MCF 10A (cell line): ENCODE results near the gene CEP128. TPM values are rescaled to one million over a fixed set of nuclear protein-coding genes. Genes with fewer than 3 reads are reported as not detected.

Source experiments
- BruUV-seq: library from RNA; stranded (reverse); fragments of 400-500 nt; replicated peaks from 2 replicates; lab custom pipeline; 2021; lab: Mats Ljungman, UMichigan
- CTCF ChIA-PET: fragments of 300-600 bp; sonication (Branson Sonifier 250); formaldehyde crosslinking; extraction: SDS; loops from one replicate; lab custom pipeline; 2021; ENCODE audit warnings: antibody characterized with exemption, inconsistent platforms; lab: Yijun Ruan, JAX
- POLR2A ChIA-PET: fragments of 300-600, 350-650 bp; sonication (Branson Sonifier 250); formaldehyde crosslinking; extraction: SDS; loops from one replicate; lab custom pipeline; 2020; ENCODE audit warnings: antibody characterized with exemption, inconsistent platforms; lab: Yijun Ruan, JAX
- DNase-seq: peaks from one replicate; pipeline ENCODE4 v3.0.0-alpha.2; 2018; ENCODE audit not compliant: unreplicated experiment
- H3K27ac Mint-ChIP-seq: one replicate; pipeline ENCODE4 v1.8.0; 2022; ENCODE audit warnings: mild to moderate bottlenecking, low read depth, mixed read lengths; ENCODE audit not compliant: unreplicated experiment
- H3K27me3 Mint-ChIP-seq: one replicate; pipeline ENCODE4 v1.8.0; 2022; ENCODE audit warnings: mixed read lengths; ENCODE audit not compliant: insufficient read depth, unreplicated experiment
- H3K36me3 Mint-ChIP-seq: one replicate; pipeline ENCODE4 v1.8.0; 2022; ENCODE audit warnings: mild to moderate bottlenecking, moderate library complexity, mixed read lengths; ENCODE audit not compliant: insufficient read depth, unreplicated experiment
- H3K4me1 Mint-ChIP-seq: one replicate; pipeline ENCODE4 v1.8.0; 2022; ENCODE audit warnings: mixed read lengths; ENCODE audit not compliant: insufficient read depth, unreplicated experiment
- H3K4me3 Mint-ChIP-seq: one replicate; pipeline ENCODE4 v1.8.0; 2022; ENCODE audit warnings: mild to moderate bottlenecking, moderate library complexity, mixed read lengths; ENCODE audit not compliant: unreplicated experiment
- H3K9me3 Mint-ChIP-seq: one replicate; pipeline ENCODE4 v1.8.0; 2022; ENCODE audit warnings: mixed read lengths; ENCODE audit not compliant: unreplicated experiment
- CTCF ChIP-seq: fragments of 200-600 bp; IDR thresholded peaks from one replicate; pipeline ENCODE4 v1.8.0; 2022; ENCODE audit warnings: antibody characterized with exemption, mild to moderate bottlenecking; ENCODE audit not compliant: unreplicated experiment
- intact Hi-C: fragments of 100-400 bp; cut with micrococcal nuclease; formaldehyde crosslinking; loops from 2 replicates; pipeline ENCODE4 v1.14.1; 2022
- total RNA-seq: library from RNA; stranded (reverse); gene quantifications from 2 replicates; pipeline ENCODE4 v1.2.3, GENCODE V29; 2022

Gene CEP128
- total RNA-seq, 1 experiment from 2014 or later, result 12.5 TPM

GRCh38 chr14:80850197-80850814 lies 91.2 kb downstream of the CEP128 start:
- H3K27ac Mint-ChIP-seq, result no peak overlapping the region
- H3K27me3 Mint-ChIP-seq, result no peaks in the 10 kb centered on the region
- peaks cover 6% of the 10 kb centered on the region for H3K36me3 Mint-ChIP-seq
- intact Hi-C loops, result loop anchor here (1.0 to 5.0 kb wide), 5 partner anchors 263 to 1882 kb away; no protein-coding TSS in a partner anchor
- no peaks in the 10 kb centered on the region for H3K9me3 Mint-ChIP-seq
- peak; percentile 49 for DNase-seq
- CTCF ChIA-PET, result interaction anchor here (0.5 to 4.5 kb wide), 10 partner anchors 264 to 1891 kb away, joined by 3 to 52 read pairs (median 4); no protein-coding TSS in a partner anchor
- no peak overlapping the region for H3K4me3 Mint-ChIP-seq
- no peaks in the 10 kb centered on the region for H3K4me1 Mint-ChIP-seq
- BruUV-seq, result no TSS peak
- POLR2A ChIA-PET, result no interaction called here
- peak; percentile 70 for TF ChIP-seq CTCF

- ChIA-PET POLR2A (interaction anchor here (0.6 kb wide), 1 partner anchor 1049 kb away, joined by 4 read pairs; no protein-coding TSS in a partner anchor), CTCF (interaction anchor here (0.6 to 1.2 kb wide), 4 partner anchors 481 to 1321 kb away, joined by 3 to 6 read pairs (median 4); no protein-coding TSS in a partner anchor)
- Mint-ChIP-seq H3K4me1 (no peaks in the 10 kb centered on the region), H3K36me3 (peaks cover 6% of the 10 kb centered on the region), H3K27me3 (no peaks in the 10 kb centered on the region), H3K9me3 (no peaks in the 10 kb centered on the region), H3K27ac (no peak overlapping the region), H3K4me3 (no peak overlapping the region)
- BruUV-seq, result no TSS peak
- no peak for TF ChIP-seq CTCF
- DNase-seq, result no peak
- intact Hi-C loops, result loop anchor here (10.0 kb wide), 1 partner anchor 492 kb away; no protein-coding TSS in a partner anchor
These were observed 94.5 kb downstream of the CEP128 start for GRCh38 chr14:80847070-80847469.

DNA sequence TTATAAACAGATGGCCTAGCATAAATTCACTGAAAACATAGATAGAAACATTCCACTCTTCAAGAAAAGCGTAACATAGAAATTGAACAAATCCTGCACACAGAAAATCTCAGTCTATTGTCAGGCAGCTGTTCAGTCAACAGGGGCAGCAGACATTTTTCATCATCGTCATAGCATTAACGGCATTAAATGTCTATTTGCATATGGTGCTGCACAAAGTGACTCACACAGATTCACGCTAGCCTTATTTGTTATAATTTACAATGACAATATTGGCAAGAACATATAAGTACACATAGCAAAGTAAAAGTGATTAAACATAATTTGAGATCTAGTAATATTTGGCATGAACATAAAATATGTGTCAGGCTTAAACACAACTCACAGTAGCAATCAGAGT lies 95.7 kb downstream of the CEP128 start:
- ChIA-PET CTCF (interaction anchor here (0.5 to 0.6 kb wide), 2 partner anchors 1101 to 1874 kb away, joined by 3 read pairs; no protein-coding TSS in a partner anchor), POLR2A (interaction anchor here (0.7 kb wide), 1 partner anchor 825 kb away, joined by 3 read pairs; no protein-coding TSS in a partner anchor)
- Mint-ChIP-seq H3K27me3 (no peaks in the 10 kb centered on the region), H3K4me1 (no peaks in the 10 kb centered on the region), H3K27ac (no peak overlapping the region), H3K4me3 (no peak overlapping the region), H3K36me3 (peaks cover 6% of the 10 kb centered on the region), H3K9me3 (no peaks in the 10 kb centered on the region)
- intact Hi-C loops, result loop anchor here (10.0 kb wide), 1 partner anchor 491 kb away; no protein-coding TSS in a partner anchor
- no peak for DNase-seq
- no peak for TF ChIP-seq CTCF
- BruUV-seq, result no TSS peak

GRCh38 chr14:80844872-80845271 lies 96.7 kb downstream of the CEP128 start:
- POLR2A ChIA-PET, result no interaction called here
- intact Hi-C loops, result loop anchor here (10.0 kb wide), 1 partner anchor 490 kb away; no protein-coding TSS in a partner anchor
- H3K27me3 Mint-ChIP-seq, result no peaks in the 10 kb centered on the region
- DNase-seq, result no peak
- no TSS peak for BruUV-seq
- no peak for TF ChIP-seq CTCF
- H3K4me3 Mint-ChIP-seq, result no peak overlapping the region
- CTCF ChIA-PET, result interaction anchor here (0.6 kb wide), 1 partner anchor 331 kb away, joined by 3 read pairs; no protein-coding TSS in a partner anchor
- no peaks in the 10 kb centered on the region for H3K4me1 Mint-ChIP-seq
- no peaks in the 10 kb centered on the region for H3K9me3 Mint-ChIP-seq
- no peak overlapping the region for H3K27ac Mint-ChIP-seq
- H3K36me3 Mint-ChIP-seq, result peaks cover 6% of the 10 kb centered on the region
